Measurements from ENCODE around the gene CD209. TPM values are rescaled to one million over a fixed set of nuclear protein-coding genes. Genes with fewer than 3 reads are reported as not detected.

Gene CD209
- total RNA-seq, 6 donors from 2014 or later = 0.55 to 14.8 (median 1.7) TPM

- ATAC-seq (ENCODE audit: low FRiP score in 2 of 2) = no peak
- H3K36me3 ChIP-seq = no peaks in the 10 kb centered on the region
- H3K27ac ChIP-seq = no peak overlapping the region
- H3K4me1 ChIP-seq = no peaks in the 10 kb centered on the region
- TF ChIP-seq POLR2AphosphoS5 (IDR thresholded peaks at IDR 0.05) (no peak), POLR2A (IDR thresholded peaks at IDR 0.05) (no peak), EP300 (IDR thresholded peaks at IDR 0.05) (no peak), CTCF (IDR thresholded peaks at IDR 0.05) (no peak)
- no peaks in the 10 kb centered on the region for H3K9me3 ChIP-seq
- no peak overlapping the region for H3K4me3 ChIP-seq
- no peaks in the 10 kb centered on the region for H3K27me3 ChIP-seq
- DNase-seq = no peak
These were observed 55.8 kb downstream of the CD209 start for GRCh38 chr19:7691497-7691896.

GRCh38 chr19:7690779-7691258, 56.5 kb downstream of the CD209 start:
- no peak overlapping the region for H3K4me3 ChIP-seq
- 76 to 85% methylated on average over 8 of the region's 8 CpGs for whole genome bisulfite sequencing, 2 donors
- no peak overlapping the region for H3K27ac ChIP-seq
- H3K27me3 ChIP-seq = no peaks in the 10 kb centered on the region
- no peaks in the 10 kb centered on the region for H3K36me3 ChIP-seq
- no peak for DNase-seq
- ATAC-seq (ENCODE audit: low FRiP score in 2 of 2) = no peak
- TF ChIP-seq CTCF (IDR thresholded peaks at IDR 0.05) = no peak
- TF ChIP-seq POLR2A (IDR thresholded peaks at IDR 0.05) = no peak
- TF ChIP-seq EP300 (IDR thresholded peaks at IDR 0.05) = no peak
- TF ChIP-seq POLR2AphosphoS5 (IDR thresholded peaks at IDR 0.05) = no peak
- no peaks in the 10 kb centered on the region for H3K4me1 ChIP-seq
- H3K9me3 ChIP-seq = no peaks in the 10 kb centered on the region

Other genes starting within 250 kb of the CD209 start
- 100 to 1,000 TPM in 1 of 6 donors, 10 to 100 TPM in 5; 31.1 to 116 (median 57.8) TPM for gene ZNF358, start 231.4 kb downstream of the CD209 start, total RNA-seq
- 100 to 1,000 TPM in 2 of 6 donors, 10 to 100 TPM in 4; 12.9 to 118 (median 69.7) TPM for gene MCOLN1, start 224.9 kb downstream of the CD209 start, total RNA-seq
- gene PNPLA6, start 211.8 kb downstream of the CD209 start, total RNA-seq = 100 to 1,000 TPM; 125 to 412 (median 328) TPM
- 10 to 100 TPM; 12.2 to 63.9 (median 31.2) TPM for gene CAMSAP3, start 151.7 kb downstream of the CD209 start, total RNA-seq
- gene XAB2, start 118.0 kb downstream of the CD209 start, total RNA-seq = 10 to 100 TPM; 35.7 to 81.7 (median 51.4) TPM
- gene PET100, start 117.7 kb downstream of the CD209 start, total RNA-seq = 100 to 1,000 TPM in 2 of 6 donors, 10 to 100 TPM in 4; 21.3 to 133 (median 71.3) TPM
- gene PCP2, start 113.8 kb downstream of the CD209 start, total RNA-seq = 10 to 100 TPM in 1 of 6 donors, 1 to 10 TPM in 4, not detected in 1; 2.3 to 21.0 (median 3.3) TPM
- 100 to 1,000 TPM; 111 to 562 (median 249) TPM for gene STXBP2, start 110.4 kb downstream of the CD209 start, total RNA-seq
- 10 to 100 TPM in 3 of 6 donors, 1 to 10 TPM in 3; 2.5 to 59.2 (median 13.8) TPM for gene RETN, start 78.5 kb downstream of the CD209 start, total RNA-seq
- 100 to 1,000 TPM in 2 of 6 donors, 10 to 100 TPM in 3, 1 to 10 TPM in 1; 9.4 to 160 (median 36.6) TPM for gene MCEMP1, start 70.4 kb downstream of the CD209 start, total RNA-seq
- gene TRAPPC5, start 66.7 kb downstream of the CD209 start, total RNA-seq = 100 to 1,000 TPM in 1 of 6 donors, 10 to 100 TPM in 5; 33.9 to 105 (median 52.0) TPM
- 1 to 10 TPM in 1 of 6 donors, under 1 TPM in 1, not detected in 4; 0.83 to 2.9 TPM for gene FCER2, start 45.4 kb downstream of the CD209 start, total RNA-seq
- 1 to 10 TPM in 3 of 6 donors, under 1 TPM in 1, not detected in 2; 0.40 to 2.5 (median 1.5) TPM for gene CLEC4G, start 15.4 kb downstream of the CD209 start, total RNA-seq
- 1 to 10 TPM in 4 of 6 donors, under 1 TPM in 1, not detected in 1; 0.86 to 7.4 (median 3.1) TPM for gene CLEC4M, start 15.7 kb upstream of the CD209 start, total RNA-seq
- gene EVI5L, start 82.7 kb upstream of the CD209 start, total RNA-seq = 10 to 100 TPM; 12.0 to 24.1 (median 15.6) TPM
- gene PRR36, start 126.9 kb upstream of the CD209 start, total RNA-seq = 1 to 10 TPM in 5 of 6 donors, under 1 TPM in 1; 0.46 to 9.4 (median 2.7) TPM
- gene LRRC8E, start 141.0 kb upstream of the CD209 start, total RNA-seq = 10 to 100 TPM in 1 of 6 donors, 1 to 10 TPM in 5; 1.0 to 11.7 (median 6.9) TPM
- gene MAP2K7, start 156.3 kb upstream of the CD209 start, total RNA-seq = 10 to 100 TPM; 21.1 to 61.8 (median 33.0) TPM
- 1 to 10 TPM in 1 of 6 donors, under 1 TPM in 1, not detected in 4; 0.37 to 1.1 TPM for gene TGFBR3L, start 167.3 kb upstream of the CD209 start, total RNA-seq
- 10 to 100 TPM in 5 of 6 donors, 1 to 10 TPM in 1; 5.2 to 28.0 (median 19.2) TPM for gene SNAPC2, start 172.8 kb upstream of the CD209 start, total RNA-seq
- 10 to 100 TPM in 3 of 6 donors, 1 to 10 TPM in 3; 1.2 to 28.3 (median 13.4) TPM for gene CTXN1, start 178.6 kb upstream of the CD209 start, total RNA-seq
- gene TIMM44, start 196.1 kb upstream of the CD209 start, total RNA-seq = 10 to 100 TPM; 39.8 to 83.2 (median 52.7) TPM

Measured in upper lobe of left lung (tissue), 6 donors.